Fibroblast of lung (primary cell): ENCODE results near the gene PDXK. TPM values are rescaled to one million over a fixed set of nuclear protein-coding genes. Genes with fewer than 3 reads are reported as not detected.
"Not testable (repeated sequence)": the region's sequence is repeated elsewhere in the genome, so short reads cannot be mapped to it uniquely, and the experiment has no call there.

Source experiments
- DNase-seq, 2 donors: peaks; one replicate each; pipeline versions ENCODE4 v3.0.0 to v3.0.0-alpha.2; 2010; ENCODE audit warnings: low read depth in 2 of 2
- H2AFZ ChIP-seq: 2 replicates; pipeline ENCODE4 v1.5.1; 2012; ENCODE audit warnings: low read length, control low read depth, inconsistent platforms
- H3K27ac ChIP-seq: 2 replicates; pipeline ENCODE4 v1.5.1; 2011; ENCODE audit warnings: low read length, control low read depth; ENCODE audit not compliant: insufficient read depth
- H3K27me3 ChIP-seq: 2 replicates; pipeline ENCODE4 v1.5.1; 2011; ENCODE audit warnings: mild to moderate bottlenecking, low read length; ENCODE audit not compliant: control insufficient read depth, insufficient read depth
- H3K36me3 ChIP-seq: 2 replicates; pipeline ENCODE4 v1.5.1; 2011; ENCODE audit warnings: low read length; ENCODE audit not compliant: control insufficient read depth, insufficient read depth
- H3K4me1 ChIP-seq: 2 replicates; pipeline ENCODE4 v1.5.1; 2011; ENCODE audit warnings: low read length; ENCODE audit not compliant: control insufficient read depth, insufficient read depth; ENCODE audit errors: extremely low read depth
- H3K4me2 ChIP-seq: 2 replicates; pipeline ENCODE4 v1.5.1; 2011; ENCODE audit warnings: low read length, control low read depth; ENCODE audit not compliant: insufficient read depth; ENCODE audit errors: extremely low read depth
- H3K4me3 ChIP-seq, 4 experiments: fragments of 200-600 bp in 1 of 4; sonication (generic) in 1 of 4; replicated peaks in 1 of 4; 2 replicates each; pipeline ENCODE4 v1.5.1; 2011 to 2016; ENCODE audit warnings: low read length in 4 of 4, low read depth in 3 of 4, mild to moderate bottlenecking in 3 of 4, control low read depth in 2 of 4, inconsistent platforms in 1 of 4, mixed read lengths in 1 of 4; ENCODE audit not compliant: insufficient read depth in 1 of 4; ENCODE audit errors: control extremely low read depth in 1 of 4
- H3K79me2 ChIP-seq: 2 replicates; pipeline ENCODE4 v1.5.1; 2012; ENCODE audit warnings: mild to moderate bottlenecking, low read length, inconsistent platforms; ENCODE audit not compliant: control insufficient read depth, insufficient read depth
- H3K9ac ChIP-seq: 2 replicates; pipeline ENCODE4 v1.5.1; 2011; ENCODE audit warnings: mild to moderate bottlenecking, low read length, control low read depth; ENCODE audit not compliant: insufficient read depth
- H3K9me3 ChIP-seq: 2 replicates; pipeline ENCODE4 v1.5.1; 2012; ENCODE audit warnings: low read depth, low read length; ENCODE audit not compliant: control insufficient read depth, insufficient read depth
- H4K20me1 ChIP-seq: 2 replicates; pipeline ENCODE4 v1.5.1; 2011; ENCODE audit warnings: low read length; ENCODE audit not compliant: control insufficient read depth, insufficient read depth; ENCODE audit errors: extremely low read depth
- EZH2 ChIP-seq: IDR thresholded peaks from 2 replicates; pipeline ENCODE4 v1.5.1; 2012; ENCODE audit warnings: low read length, control low read depth, mild to moderate bottlenecking; ENCODE audit errors: missing control alignments
- polyA plus RNA-seq, 2 donors: library from polyadenylated mRNA; depleted of rRNA in 1 of 2; stranded (reverse) in 1 of 2; unstranded in 1 of 2; fragments of >200 nt; gene quantifications; 2 replicates each; pipeline ENCODE4 v1.2.1, GENCODE V29; 2011 to 2012; ENCODE audit warnings: missing spikeins in 1 of 2
- total RNA-seq: library from RNA; depleted of rRNA; stranded (reverse); fragments of >200 nt; gene quantifications from 2 replicates; pipeline ENCODE4 v1.2.1, GENCODE V29; 2014
- TF ChIP-seq, protein P1 (sequence below), 2 donors: IDR thresholded peaks in 1 of 2; conservative IDR thresholded peaks in 1 of 2; 1 replicate in 1 of 2; 2 replicates in 1 of 2; pipeline ENCODE4 v1.5.1; 2011 to 2012; ENCODE audit warnings: low read length in 2 of 2, control low read depth in 1 of 2, inconsistent platforms in 1 of 2, low read depth in 1 of 2, mild to moderate bottlenecking in 1 of 2

PDXK gene
- total and polyA plus RNA-seq, 2 donors (not counting 1 experiment from before 2014, with no cell fraction given), result 47.4 to 146 TPM

GRCh38 chr21:43696214-43696613, 22.7 kb upstream of the PDXK start:
- Histone ChIP-seq H4K20me1 (no peaks in the 10 kb centered on the region), H3K79me2 (no peaks in the 10 kb centered on the region), H3K4me1 (no peaks in the 10 kb centered on the region), H3K27me3 (no peaks in the 10 kb centered on the region), H3K4me2 (no peak overlapping the region), H3K27ac (no peak overlapping the region), H3K36me3 (peaks cover 6% of the 10 kb centered on the region), H3K9ac (no peak overlapping the region), H3K9me3 (no peaks in the 10 kb centered on the region), H2AFZ (no peak overlapping the region), H3K4me3 (no peak overlapping the region)
- TF ChIP-seq, protein P1, sequence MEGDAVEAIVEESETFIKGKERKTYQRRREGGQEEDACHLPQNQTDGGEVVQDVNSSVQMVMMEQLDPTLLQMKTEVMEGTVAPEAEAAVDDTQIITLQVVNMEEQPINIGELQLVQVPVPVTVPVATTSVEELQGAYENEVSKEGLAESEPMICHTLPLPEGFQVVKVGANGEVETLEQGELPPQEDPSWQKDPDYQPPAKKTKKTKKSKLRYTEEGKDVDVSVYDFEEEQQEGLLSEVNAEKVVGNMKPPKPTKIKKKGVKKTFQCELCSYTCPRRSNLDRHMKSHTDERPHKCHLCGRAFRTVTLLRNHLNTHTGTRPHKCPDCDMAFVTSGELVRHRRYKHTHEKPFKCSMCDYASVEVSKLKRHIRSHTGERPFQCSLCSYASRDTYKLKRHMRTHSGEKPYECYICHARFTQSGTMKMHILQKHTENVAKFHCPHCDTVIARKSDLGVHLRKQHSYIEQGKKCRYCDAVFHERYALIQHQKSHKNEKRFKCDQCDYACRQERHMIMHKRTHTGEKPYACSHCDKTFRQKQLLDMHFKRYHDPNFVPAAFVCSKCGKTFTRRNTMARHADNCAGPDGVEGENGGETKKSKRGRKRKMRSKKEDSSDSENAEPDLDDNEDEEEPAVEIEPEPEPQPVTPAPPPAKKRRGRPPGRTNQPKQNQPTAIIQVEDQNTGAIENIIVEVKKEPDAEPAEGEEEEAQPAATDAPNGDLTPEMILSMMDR (conservative IDR thresholded peaks at IDR 0.05 in 1 of 2, IDR thresholded peaks at IDR 0.05 in 1 of 2; ENCODE audit: low read depth in 1 of 2, low read length in 2 of 2), result no peak
- TF ChIP-seq EZH2, result no peak
- DNase-seq, result no peak

- H3K9me3 ChIP-seq, result no peaks in the 10 kb centered on the region
- no peaks in the 10 kb centered on the region for H4K20me1 ChIP-seq
- no peak overlapping the region for H3K4me3 ChIP-seq
- no peak overlapping the region for H3K9ac ChIP-seq
- H3K27ac ChIP-seq, result no peak overlapping the region
- H3K27me3 ChIP-seq, result no peaks in the 10 kb centered on the region
- peaks cover 6% of the 10 kb centered on the region for H3K36me3 ChIP-seq
- H3K4me1 ChIP-seq, result no peaks in the 10 kb centered on the region
- peak; percentile 23 to 27 for DNase-seq
- no peak overlapping the region for H2AFZ ChIP-seq
- TF ChIP-seq, protein P1 (conservative IDR thresholded peaks at IDR 0.05 in 1 of 2, IDR thresholded peaks at IDR 0.05 in 1 of 2; ENCODE audit: low read depth in 1 of 2, low read length in 2 of 2), result no peak
- no peak for TF ChIP-seq EZH2
- no peaks in the 10 kb centered on the region for H3K79me2 ChIP-seq
- H3K4me2 ChIP-seq, result no peak overlapping the region
These were observed 20.9 kb upstream of the PDXK start for GRCh38 chr21:43697758-43698643.

GRCh38 chr21:43699492-43699777, 19.5 kb upstream of the PDXK start:
- H3K4me1 ChIP-seq, DNase-seq, H2AFZ ChIP-seq, H3K27ac ChIP-seq, H3K27me3 ChIP-seq, H4K20me1 ChIP-seq, H3K4me2 ChIP-seq, H3K79me2 ChIP-seq, H3K9ac ChIP-seq, H3K9me3 ChIP-seq, H3K36me3 ChIP-seq, H3K4me3 ChIP-seq: not testable (repeated sequence)
